PC-9 (cell line): ENCODE data around the gene CMC1. TPM values are rescaled to one million over a fixed set of nuclear protein-coding genes. Genes with fewer than 3 reads are reported as not detected.

Experiments
- BruUV-seq: library from RNA; stranded (reverse); fragments of 400-500 nt; replicated peaks from 2 replicates; lab custom pipeline; 2021; lab: Mats Ljungman, UMichigan
- CTCF ChIA-PET: fragments of 300-600 bp; sonication (Branson Sonifier 250); formaldehyde crosslinking; loops from one replicate; lab custom pipeline; 2022; ENCODE audit warnings: antibody characterized with exemption; lab: Charles Lee
- POLR2A ChIA-PET: fragments of 300-600 bp; sonication (Branson Sonifier 250); formaldehyde crosslinking; loops from one replicate; lab custom pipeline; 2022; ENCODE audit warnings: antibody characterized with exemption; ENCODE audit not compliant: unreplicated experiment; lab: Charles Lee
- DNase-seq, 2 experiments: peaks; one replicate each; pipeline versions ENCODE4 v3.0.0 to v3.0.0-alpha.2; 2015 to 2022; ENCODE audit warnings: mixed read lengths in 1 of 2
- H2AFZ ChIP-seq: fragments of 200-600 bp; sonication (generic); 2 replicates; pipeline ENCODE4 v1.8.1; 2017; ENCODE audit warnings: antibody characterized with exemption
- H3F3A ChIP-seq: fragments of 200-600 bp; sonication (generic); 2 replicates; pipeline ENCODE4 v1.8.1; 2017; ENCODE audit warnings: antibody characterized with exemption, mild to moderate bottlenecking, low read depth; ENCODE audit not compliant: insufficient read depth
- H3K27ac ChIP-seq: fragments of 200-600 bp; sonication (generic); 2 replicates; pipeline ENCODE4 v1.6.1; 2016; ENCODE audit warnings: mixed run types
- H3K27me3 ChIP-seq: fragments of 200-600 bp; sonication (generic); 2 replicates; pipeline ENCODE4 v1.6.1; 2016; ENCODE audit warnings: low read depth, mixed run types; ENCODE audit not compliant: insufficient read depth
- H3K36me3 ChIP-seq: fragments of 200-600 bp; sonication (generic); 2 replicates; pipeline ENCODE4 v1.6.1; 2016; ENCODE audit warnings: low read depth, mixed run types
- H3K4me1 ChIP-seq: fragments of 200-600 bp; sonication (generic); replicated peaks from 2 replicates; pipeline ENCODE4 v1.6.1; 2016; ENCODE audit warnings: mixed run types; ENCODE audit not compliant: insufficient read depth
- H3K4me2 ChIP-seq: fragments of 200-600 bp; sonication (generic); 2 replicates; pipeline ENCODE4 v1.6.1; 2017; ENCODE audit warnings: mixed run types
- H3K4me3 ChIP-seq: fragments of 200-600 bp; sonication (generic); 2 replicates; pipeline ENCODE4 v1.6.1; 2016; ENCODE audit warnings: mixed run types
- H3K79me2 ChIP-seq: fragments of 200-600 bp; sonication (generic); 2 replicates; pipeline ENCODE4 v1.6.1; 2017; ENCODE audit warnings: low read depth, mixed run types
- H3K9me2 ChIP-seq: fragments of 200-600 bp; sonication (generic); 2 replicates; pipeline ENCODE4 v1.8.1; 2017; ENCODE audit warnings: mild to moderate bottlenecking; ENCODE audit not compliant: insufficient read depth
- H3K9me3 ChIP-seq: fragments of 200-600 bp; sonication (generic); 2 replicates; pipeline ENCODE4 v1.8.1; 2016; ENCODE audit warnings: low read depth; ENCODE audit not compliant: insufficient read depth
- H4K20me1 ChIP-seq: fragments of 200-600 bp; sonication (generic); 2 replicates; pipeline ENCODE4 v1.8.1; 2017; ENCODE audit not compliant: insufficient read depth
- EZH2 ChIP-seq: fragments of 200-600 bp; sonication (generic); IDR thresholded peaks from 2 replicates; pipeline ENCODE4 v1.8.0; 2017; ENCODE audit warnings: antibody characterized with exemption, low read depth
- intact Hi-C: fragments of 100-400 bp; cut with micrococcal nuclease; formaldehyde crosslinking; loops from one replicate; pipeline ENCODE4 v1.10.0; 2022; ENCODE audit not compliant: unreplicated experiment
- total RNA-seq: library from RNA; stranded (reverse); gene quantifications from 2 replicates; pipeline ENCODE4 v1.2.3, GENCODE V29; 2021
- TF ChIP-seq, protein P1 (sequence below): fragments of 200-600 bp; sonication (generic); conservative IDR thresholded peaks from 2 replicates; pipeline ENCODE4 v1.6.1; 2017; ENCODE audit warnings: mixed run types, antibody characterized with exemption, mild to moderate bottlenecking, moderate library complexity

The CMC1 gene
- total RNA-seq, 1 experiment from 2014 or later, result 33.8 TPM

- no peaks in the 10 kb centered on the region for H3K36me3 ChIP-seq
- H3K4me3 ChIP-seq, result no peak overlapping the region
- intact Hi-C loops, result no loop called here
- CTCF ChIA-PET, result no interaction called here
- no peak overlapping the region for H3K27ac ChIP-seq
- H3K27me3 ChIP-seq, result no peaks in the 10 kb centered on the region
- no TSS peak for BruUV-seq
- H2AFZ ChIP-seq, result no peak overlapping the region
- H3K79me2 ChIP-seq, result peaks cover 9% of the 10 kb centered on the region; the same call in 1 of the 2 replicates
- POLR2A ChIA-PET, result no interaction called here
- no peak for DNase-seq
- no peaks in the 10 kb centered on the region for H3K9me2 ChIP-seq
- peaks cover 3% of the 10 kb centered on the region; the same call in 1 of the 2 replicates for H4K20me1 ChIP-seq
- H3F3A ChIP-seq, result no peaks in the 10 kb centered on the region
- no peak for TF ChIP-seq EZH2
- TF ChIP-seq, protein P1, sequence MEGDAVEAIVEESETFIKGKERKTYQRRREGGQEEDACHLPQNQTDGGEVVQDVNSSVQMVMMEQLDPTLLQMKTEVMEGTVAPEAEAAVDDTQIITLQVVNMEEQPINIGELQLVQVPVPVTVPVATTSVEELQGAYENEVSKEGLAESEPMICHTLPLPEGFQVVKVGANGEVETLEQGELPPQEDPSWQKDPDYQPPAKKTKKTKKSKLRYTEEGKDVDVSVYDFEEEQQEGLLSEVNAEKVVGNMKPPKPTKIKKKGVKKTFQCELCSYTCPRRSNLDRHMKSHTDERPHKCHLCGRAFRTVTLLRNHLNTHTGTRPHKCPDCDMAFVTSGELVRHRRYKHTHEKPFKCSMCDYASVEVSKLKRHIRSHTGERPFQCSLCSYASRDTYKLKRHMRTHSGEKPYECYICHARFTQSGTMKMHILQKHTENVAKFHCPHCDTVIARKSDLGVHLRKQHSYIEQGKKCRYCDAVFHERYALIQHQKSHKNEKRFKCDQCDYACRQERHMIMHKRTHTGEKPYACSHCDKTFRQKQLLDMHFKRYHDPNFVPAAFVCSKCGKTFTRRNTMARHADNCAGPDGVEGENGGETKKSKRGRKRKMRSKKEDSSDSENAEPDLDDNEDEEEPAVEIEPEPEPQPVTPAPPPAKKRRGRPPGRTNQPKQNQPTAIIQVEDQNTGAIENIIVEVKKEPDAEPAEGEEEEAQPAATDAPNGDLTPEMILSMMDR, result no peak
- no peaks in the 10 kb centered on the region for H3K4me1 ChIP-seq
- no peaks in the 10 kb centered on the region for H3K9me3 ChIP-seq
- no peak overlapping the region for H3K4me2 ChIP-seq
These were observed 32.4 kb downstream of the CMC1 start for GRCh38 chr3:28273837-28274236.

GRCh38 chr3:28278918-28279317 is 37.5 kb downstream of the CMC1 start:
- intact Hi-C loops, result no loop called here
- Histone ChIP-seq H3K9me3 (no peaks in the 10 kb centered on the region), H3K4me1 (no peaks in the 10 kb centered on the region), H3K4me2 (no peak overlapping the region), H3K9me2 (no peaks in the 10 kb centered on the region), H3F3A (peaks cover 4% of the 10 kb centered on the region; the same call in 1 of the 2 replicates), H3K36me3 (no peaks in the 10 kb centered on the region), H3K4me3 (no peak overlapping the region), H2AFZ (no peak overlapping the region), H3K79me2 (0 out of 2 replicates have a peak, but pooled peaks cover 4% of the 10 kb centered on the region), H3K27me3 (no peaks in the 10 kb centered on the region), H4K20me1 (peaks cover 3% of the 10 kb centered on the region), H3K27ac (no peak overlapping the region)
- POLR2A ChIA-PET, result no interaction called here
- no peak for DNase-seq
- TF ChIP-seq, protein P1, result no peak
- no peak for TF ChIP-seq EZH2
- CTCF ChIA-PET, result no interaction called here
- no TSS peak for BruUV-seq

DNA sequence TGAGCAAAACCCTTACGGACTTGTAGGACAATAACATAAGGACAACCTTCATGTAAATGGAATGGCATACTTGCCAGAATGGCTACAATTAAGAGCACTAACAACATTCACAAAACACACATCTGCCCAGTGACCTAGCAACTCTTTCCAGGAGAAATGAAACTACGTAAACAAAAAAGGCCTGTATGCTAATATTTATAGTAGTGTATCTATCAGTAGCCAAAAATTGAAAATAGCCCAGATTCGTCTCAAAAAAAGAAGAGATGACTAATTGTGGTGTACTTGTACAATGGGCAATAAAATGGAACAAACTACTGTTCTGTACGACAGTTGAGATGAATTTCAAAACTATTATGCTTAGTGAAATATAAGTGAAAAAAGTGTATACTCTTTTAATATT is 38.4 kb downstream of the CMC1 start:
- intact Hi-C loops, result no loop called here

More for the DNA sequence above, 38.4 kb downstream of the CMC1 start:
- ChIA-PET POLR2A (no interaction called here), CTCF (no interaction called here)
- peaks cover 3% of the 10 kb centered on the region for H4K20me1 ChIP-seq
- DNase-seq, result no peak
- no peak overlapping the region for H2AFZ ChIP-seq
- H3K9me2 ChIP-seq, result no peaks in the 10 kb centered on the region
- H3K79me2 ChIP-seq, result 0 out of 2 replicates have a peak, but pooled peaks cover 4% of the 10 kb centered on the region
- no peaks in the 10 kb centered on the region for H3K4me1 ChIP-seq
- peaks cover 4% of the 10 kb centered on the region; the same call in 1 of the 2 replicates for H3F3A ChIP-seq
- H3K27ac ChIP-seq, result no peak overlapping the region
- H3K4me2 ChIP-seq, result no peak overlapping the region
- no peak for TF ChIP-seq EZH2
- TF ChIP-seq, protein P1, result no peak
- H3K9me3 ChIP-seq, result no peaks in the 10 kb centered on the region
- no peaks in the 10 kb centered on the region for H3K27me3 ChIP-seq
- BruUV-seq, result no TSS peak
- H3K36me3 ChIP-seq, result no peaks in the 10 kb centered on the region
- H3K4me3 ChIP-seq, result no peak overlapping the region
